ENCODE measurements around the gene EDRF1. TPM values are rescaled to one million over a fixed set of nuclear protein-coding genes. Genes with fewer than 3 reads are reported as not detected.

Gene EDRF1
- total RNA-seq, 1 experiment from 2014 or later: 63.3 TPM

Other genes with a start within 250 kb of the EDRF1 start
- gene TEX36, start 36.5 kb upstream of the EDRF1 start, total RNA-seq (2014; rRNA removed; shearing (Covaris generic); ENCODE audit: low replicate concordance): not detected in 2 replicates
- gene MMP21, start 56.1 kb downstream of the EDRF1 start, total RNA-seq (2014; rRNA removed; shearing (Covaris generic); ENCODE audit: low replicate concordance): not detected in 2 replicates
- 61.1 and 79.7 TPM in 2 replicates for gene UROS, start 103.5 kb downstream of the EDRF1 start, total RNA-seq (2014; rRNA removed; shearing (Covaris generic); ENCODE audit: low replicate concordance)
- gene BCCIP, start 103.8 kb downstream of the EDRF1 start, total RNA-seq (2014; rRNA removed; shearing (Covaris generic); ENCODE audit: low replicate concordance): 27.9 and 30.1 TPM in 2 replicates
- not detected in 2 replicates for gene DHX32, start 161.6 kb downstream of the EDRF1 start, total RNA-seq (2014; rRNA removed; shearing (Covaris generic); ENCODE audit: low replicate concordance)
- not detected in 2 replicates for gene FANK1, start 176.9 kb downstream of the EDRF1 start, total RNA-seq (2014; rRNA removed; shearing (Covaris generic); ENCODE audit: low replicate concordance)